ENCODE results near the gene LAPTM4A.

- no peak for TF ChIP-seq CTCF (conservative IDR thresholded peaks at IDR 0.05; ENCODE audit: low read length)
- no peak for TF ChIP-seq EZH2phosphoT487 (IDR thresholded peaks at IDR 0.05; ENCODE audit: borderline replicate concordance, low read depth, low read length)
Observed at GRCh38 chr2:20072436-20073158, 21.2 kb upstream of the LAPTM4A start.

All from OCI-LY7 (cell line).